Activated naive CD4-positive, alpha-beta T cell treated with anti-CD3 and anti-CD28 coated beads, Interleukin-2, amount 50 U/mL, for 16 hours (primary cell): ENCODE data around the gene RFLNA.

Experiments used
- DNase-seq: peaks from one replicate; pipeline ENCODE4 v3.0.0-alpha.2; 2020

Gene RFLNA

GRCh38 chr12:124361996-124362395, 67.1 kb downstream of the RFLNA start:
- no peak for DNase-seq

- DNase-seq: no peak
Measured at GRCh38 chr12:124363353-124363965, 68.6 kb downstream of the RFLNA start.

- no peak for DNase-seq
Measured at GRCh38 chr12:124364543-124364942, 69.7 kb downstream of the RFLNA start.
